Renal cortex interstitium (tissue), 11 donors: ENCODE data around the gene ARHGAP27. TPM values are rescaled to one million over a fixed set of nuclear protein-coding genes. Genes with fewer than 3 reads are reported as not detected.
A peak's percentile ranks its signal among the peaks of the same experiment; 100 is the strongest.

Source experiments
- DNase-seq, 11 donors: peaks; one replicate each; pipeline ENCODE4 v3.0.0-alpha.2; 2013; ENCODE audit warnings: low read depth in 9 of 11, low spot score in 4 of 11; ENCODE audit errors: extremely low read depth in 1 of 11
- polyA plus RNA-seq, 3 donors: library from polyadenylated mRNA; unstranded; fragments of 120-200 nt; gene quantifications; one replicate each; pipeline ENCODE4 v1.2.1, GENCODE V29; 2013; ENCODE audit not compliant: insufficient read length in 3 of 3

The ARHGAP27 gene
- polyA plus RNA-seq, 3 donors, result 11.7 to 23.2 (median 14.5) TPM

DNA sequence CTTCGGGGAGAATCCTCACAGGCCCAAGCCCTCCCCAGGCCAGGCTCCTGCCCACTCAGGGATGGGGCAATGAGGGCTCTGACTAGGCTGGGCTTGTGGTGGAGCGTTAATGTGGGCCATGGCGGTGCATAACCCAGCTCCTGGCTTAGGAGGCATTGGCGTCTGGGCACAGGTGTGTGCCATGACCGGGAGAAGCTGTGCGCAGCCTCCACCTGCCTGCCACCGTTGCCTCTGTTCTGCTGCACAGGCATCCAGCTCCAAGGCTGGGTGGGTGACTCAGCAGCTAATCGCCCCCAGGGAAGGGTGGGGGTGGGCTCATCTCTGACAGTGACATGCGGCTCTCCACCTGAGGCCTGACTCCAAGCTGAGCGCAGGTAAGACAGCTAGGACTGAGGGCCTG lies 3.5 kb upstream of the ARHGAP27 start:
- DNase-seq, result no peak

DNA sequence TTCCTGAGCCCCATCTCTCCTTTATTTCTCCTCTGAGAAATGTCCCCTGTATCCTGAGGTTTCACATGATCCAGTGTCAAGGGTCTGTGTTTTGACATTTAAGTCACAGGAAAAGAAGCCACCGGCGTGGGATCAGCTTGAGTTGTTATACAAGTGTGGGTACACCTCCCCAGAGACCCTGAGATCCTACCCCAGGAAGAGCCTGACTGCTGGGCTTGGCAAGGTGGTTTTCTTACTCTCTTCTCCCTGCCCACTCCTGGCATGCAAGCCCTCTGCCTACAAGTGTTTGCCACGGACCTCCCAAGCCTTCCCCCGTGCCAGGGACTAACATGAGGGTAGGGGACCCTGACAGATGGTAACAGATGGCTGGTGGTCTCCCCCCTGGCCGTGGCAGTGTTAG lies 2.8 kb upstream of the ARHGAP27 start:
- DNase-seq, result no peak

- DNase-seq, result no peak
Measured at GRCh38 chr17:45433159-45433535, 477 bp upstream of the ARHGAP27 start.

DNA sequence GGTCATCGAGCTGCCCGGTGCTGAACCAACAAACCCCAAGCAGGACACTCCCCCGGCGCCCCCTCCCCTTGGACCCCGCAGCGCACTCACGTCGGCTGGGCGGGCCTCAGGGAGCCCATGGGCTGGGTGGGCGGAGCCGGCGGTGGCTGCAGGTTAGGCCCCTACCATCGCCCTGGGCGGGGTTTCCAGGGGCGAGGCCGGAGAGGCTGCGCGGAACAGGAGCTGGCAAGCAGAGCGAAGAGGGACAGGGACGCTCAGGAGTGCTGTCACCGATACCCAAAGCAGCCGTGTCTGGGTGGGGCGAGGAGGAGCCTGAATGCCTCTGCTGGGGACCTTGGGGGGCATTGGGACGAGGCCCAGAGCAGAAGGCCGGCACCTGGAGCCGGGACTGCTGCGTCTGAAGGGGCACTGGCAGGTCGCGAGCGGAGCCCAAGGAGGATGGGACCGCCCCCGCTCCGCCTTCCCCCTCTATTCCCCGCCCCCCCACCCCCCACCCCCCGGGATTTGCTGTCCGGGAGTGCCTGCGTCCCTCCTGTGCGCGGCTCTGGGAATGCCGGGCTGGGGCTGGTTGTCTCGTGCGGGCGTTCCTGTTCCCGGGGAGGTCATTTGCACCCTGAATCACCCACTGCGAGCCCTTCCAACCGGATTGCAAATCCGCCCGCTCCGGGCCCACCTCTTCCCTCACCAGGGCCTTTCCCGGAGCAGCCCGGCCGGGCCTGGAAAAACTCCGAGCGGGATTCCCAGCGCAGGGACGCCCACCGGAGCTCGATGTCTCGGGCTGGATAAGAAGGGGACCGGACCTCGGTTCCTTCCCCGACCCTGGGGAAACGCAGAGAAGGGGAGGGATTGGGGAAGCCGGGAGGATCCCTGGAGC lies 902 bp downstream of the ARHGAP27 start:
- DNase-seq, result peak in 1 of 11 donors; percentile 51

DNA sequence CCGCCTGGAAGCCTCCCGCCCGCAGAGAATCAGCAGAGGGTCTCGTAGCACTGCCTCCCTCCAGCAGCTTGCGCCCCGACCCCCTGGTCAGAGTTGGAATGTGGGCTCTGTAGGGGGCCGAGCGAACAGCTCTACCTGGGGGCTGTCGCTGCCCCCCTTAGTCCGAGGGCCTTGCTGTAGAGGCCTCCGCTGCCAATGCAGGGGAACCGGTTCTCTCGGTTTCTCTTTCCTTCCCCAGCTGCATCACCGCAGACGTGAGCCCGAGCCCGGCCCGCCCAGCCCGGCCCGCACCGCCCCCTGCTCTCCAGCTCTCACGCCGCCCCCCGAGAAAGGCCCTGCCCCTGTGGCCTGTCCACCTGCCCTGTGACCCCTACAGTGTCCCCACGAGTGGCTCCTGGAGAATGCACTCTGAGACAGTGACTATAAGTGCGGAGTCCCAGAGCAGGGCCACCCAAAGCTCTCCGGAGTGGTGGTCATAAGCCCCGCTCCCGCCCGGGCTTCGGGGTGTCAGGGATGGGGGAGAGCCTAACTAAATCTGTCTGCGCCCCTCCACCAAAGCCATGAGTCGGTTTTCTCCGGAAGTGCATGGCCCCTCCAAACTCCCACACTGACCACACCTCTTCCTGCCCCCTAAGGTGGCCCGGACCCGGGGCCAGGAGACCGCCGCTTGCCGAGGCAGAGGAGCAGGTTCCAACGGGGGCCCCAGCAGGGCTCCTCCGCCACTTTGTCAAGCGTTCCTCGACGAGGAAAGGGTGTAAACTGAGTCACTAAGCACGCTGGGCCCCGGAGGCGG lies 1.7 kb downstream of the ARHGAP27 start:
- DNase-seq, result peak in 2 of 11 donors; percentile 63 to 65

DNA sequence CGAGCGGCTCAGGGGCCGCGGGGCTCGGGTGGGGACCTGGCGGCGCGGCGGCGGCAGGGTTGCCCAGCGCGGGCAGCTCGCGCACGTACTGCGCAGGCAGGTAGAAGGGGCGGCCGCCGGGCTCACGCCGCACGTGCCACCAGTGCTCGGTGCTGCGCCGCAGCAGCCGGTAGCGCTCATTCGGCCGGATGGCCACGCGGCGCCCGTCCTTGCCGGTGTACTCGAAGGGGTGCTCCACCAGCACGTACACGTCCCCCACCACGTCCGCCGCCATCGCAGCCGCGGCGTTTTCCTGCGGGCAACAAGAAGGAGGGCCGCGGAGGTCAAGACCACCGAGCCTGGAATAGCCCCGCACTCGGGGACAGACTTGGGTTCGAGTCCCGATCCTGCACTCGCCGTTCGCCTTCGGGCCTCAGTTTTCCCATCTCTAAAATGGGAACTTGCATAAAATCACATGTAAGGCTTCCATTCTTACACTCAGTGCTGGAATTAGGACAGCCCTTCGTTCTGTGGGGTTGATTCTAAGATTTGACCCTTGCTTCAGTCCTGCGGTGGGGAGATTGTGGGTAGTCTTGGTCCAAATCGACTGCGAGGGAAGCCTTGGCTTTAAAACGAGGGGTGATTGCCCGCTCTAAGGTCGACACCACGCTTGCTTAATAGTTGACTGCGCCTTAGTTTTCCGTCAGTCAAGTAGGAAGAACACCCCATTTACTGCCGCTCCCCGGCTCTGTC lies 2.5 kb downstream of the ARHGAP27 start:
- DNase-seq, result no peak

GRCh38 chr17:45429339-45430005 lies 3.2 kb downstream of the ARHGAP27 start:
- no peak for DNase-seq

- DNase-seq, result no peak
Measured at GRCh38 chr17:45428931-45429338, 3.7 kb downstream of the ARHGAP27 start.

DNA sequence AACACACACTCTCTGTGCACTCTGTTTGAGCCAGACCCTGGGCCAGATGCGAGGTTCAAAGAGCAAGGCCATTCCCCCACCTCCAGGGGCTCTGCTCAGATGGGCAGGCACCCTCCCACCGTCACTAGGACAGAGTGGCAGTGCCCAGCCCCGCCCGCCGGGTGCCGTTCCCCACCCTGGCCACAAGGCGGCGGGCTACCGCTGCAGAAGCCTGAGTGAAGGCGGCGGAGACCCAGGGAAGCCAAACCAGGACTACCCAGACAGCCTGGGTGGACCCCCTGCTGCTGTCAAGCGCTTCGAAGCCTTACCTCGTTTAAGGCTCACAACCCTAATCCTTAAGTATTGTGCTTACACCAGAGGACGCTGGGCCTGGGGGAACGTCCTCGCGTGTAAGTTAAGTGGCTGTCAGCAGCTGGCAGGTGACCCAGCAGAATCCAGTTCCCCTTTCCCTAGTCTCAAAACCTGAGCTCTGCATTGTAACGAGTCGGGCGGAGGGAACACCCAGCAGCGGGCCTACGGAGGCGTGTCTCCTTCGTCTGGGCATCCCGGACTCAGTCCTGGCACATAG lies 4.5 kb downstream of the ARHGAP27 start:
- peak in 1 of 11 donors; percentile 53 for DNase-seq

DNA sequence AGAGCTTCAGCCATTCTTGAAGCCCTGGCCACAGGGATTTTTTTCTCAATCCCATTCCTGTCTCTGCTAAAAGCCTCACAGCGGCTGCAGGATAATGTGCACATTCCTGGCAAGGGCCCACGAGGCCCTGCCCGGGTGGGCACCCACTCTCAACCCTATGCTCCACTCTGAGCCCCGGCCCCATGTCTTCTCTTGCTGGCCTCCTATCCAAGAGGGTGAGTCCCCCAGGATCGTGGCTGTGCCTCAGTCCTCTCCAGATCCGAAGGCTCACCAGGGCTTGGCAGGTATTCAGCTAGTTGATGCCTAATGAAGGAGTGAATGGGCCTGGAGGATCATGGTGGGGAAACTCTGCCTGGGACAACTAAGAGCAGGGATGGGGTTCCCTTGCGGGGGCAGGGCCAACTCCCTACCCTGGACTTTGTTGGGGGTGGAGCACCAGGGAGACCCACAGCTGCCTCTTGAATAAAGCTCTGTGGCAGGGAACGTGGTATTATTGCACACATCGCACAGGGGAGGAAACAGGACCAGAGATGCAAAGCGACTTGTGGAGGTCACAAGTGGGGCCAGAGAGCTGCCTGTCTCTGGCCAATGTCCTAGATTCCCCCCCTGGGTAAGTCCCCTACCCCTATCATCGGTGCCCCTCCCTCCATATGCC lies 5.4 kb downstream of the ARHGAP27 start:
- DNase-seq, result no peak

DNA sequence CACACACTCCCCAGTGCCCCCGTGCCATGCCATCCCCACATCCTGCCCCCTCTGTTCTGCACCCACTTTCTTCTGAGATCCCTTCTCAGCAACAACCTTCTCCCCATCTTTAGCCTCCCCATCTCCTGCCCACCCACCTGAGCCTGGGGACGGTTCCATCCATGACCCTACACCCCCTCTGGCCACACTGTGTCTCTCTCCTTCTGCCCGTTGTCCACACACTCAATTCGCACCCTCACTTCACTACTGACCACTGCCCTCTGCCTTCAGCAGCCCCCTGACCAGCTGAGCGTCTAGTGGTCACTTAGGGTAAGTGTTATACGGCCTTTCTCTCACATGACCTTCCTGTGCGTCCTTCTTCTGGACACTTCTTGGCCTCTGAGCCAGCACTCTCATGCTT lies 6.1 kb downstream of the ARHGAP27 start:
- no peak for DNase-seq

DNA sequence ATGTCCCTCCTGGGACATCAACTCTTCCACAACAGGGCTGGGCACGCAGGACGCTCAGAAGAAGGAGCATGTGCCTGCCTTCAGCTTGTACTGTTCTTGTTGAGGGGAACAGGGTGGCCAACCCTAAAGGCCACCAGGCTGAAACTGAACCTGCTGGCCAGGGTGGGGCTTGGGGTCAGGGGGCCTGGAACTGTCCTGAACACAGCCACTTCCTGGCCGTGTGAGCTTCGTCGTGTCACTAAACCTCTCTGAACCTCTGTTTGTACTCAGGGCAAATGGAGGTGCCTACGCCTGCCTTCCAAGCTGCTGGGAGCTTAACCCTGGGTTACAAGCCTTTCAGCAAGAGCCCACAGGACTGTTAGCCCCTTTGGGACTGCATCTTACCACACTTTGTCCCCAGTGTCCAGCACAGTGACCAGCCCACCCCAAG lies 6.7 kb downstream of the ARHGAP27 start:
- no peak for DNase-seq

DNA sequence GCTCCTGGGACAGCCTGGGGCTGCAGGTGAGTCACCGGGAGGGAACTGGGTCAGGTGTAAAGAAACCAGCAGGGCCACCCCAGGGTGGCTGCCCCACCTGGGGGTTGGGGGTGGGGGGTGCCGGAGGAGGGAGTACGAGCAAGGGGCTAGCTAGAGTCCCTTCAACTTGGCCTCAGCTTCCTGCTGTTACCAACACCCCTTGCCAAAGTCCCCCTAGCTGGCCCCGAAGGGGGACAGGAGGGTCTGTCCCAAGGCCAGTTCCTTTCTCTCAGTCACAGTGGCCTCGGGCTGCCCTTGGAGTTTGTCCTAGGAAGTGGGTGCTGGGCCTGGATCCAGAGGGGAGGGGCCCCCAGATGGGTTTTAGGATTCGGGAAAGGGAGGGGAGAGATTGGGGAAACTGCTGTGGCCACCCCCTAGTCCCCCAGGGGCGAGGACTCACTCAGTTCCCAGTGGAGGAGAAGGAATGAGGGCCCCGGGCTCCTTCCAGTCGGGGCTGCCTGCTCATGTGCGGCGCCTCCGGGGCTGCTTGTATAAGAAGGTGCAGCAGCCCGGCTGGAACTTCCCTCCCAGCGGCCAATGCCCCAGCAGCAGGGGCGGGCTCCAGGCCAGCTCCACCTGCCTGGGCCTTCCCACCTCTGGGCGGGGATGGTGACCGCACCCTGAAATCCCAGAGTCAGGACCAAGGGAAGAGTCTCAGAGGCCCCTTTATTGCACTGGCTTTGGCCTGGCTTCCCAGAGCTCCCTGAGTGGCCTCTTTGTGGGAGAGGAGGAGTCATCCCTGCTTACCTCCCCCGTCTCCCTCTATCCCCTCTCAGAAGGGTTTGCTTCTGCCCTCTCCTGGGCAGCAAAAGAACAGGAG lies 7.3 kb downstream of the ARHGAP27 start:
- peak in 5 of 11 donors; percentile 55 to 87 (median 69) for DNase-seq

- DNase-seq, result no peak
Measured at GRCh38 chr17:45424769-45425124, 7.9 kb downstream of the ARHGAP27 start.

- no peak for DNase-seq
Measured at GRCh38 chr17:45423975-45424335, 8.7 kb downstream of the ARHGAP27 start.

DNA sequence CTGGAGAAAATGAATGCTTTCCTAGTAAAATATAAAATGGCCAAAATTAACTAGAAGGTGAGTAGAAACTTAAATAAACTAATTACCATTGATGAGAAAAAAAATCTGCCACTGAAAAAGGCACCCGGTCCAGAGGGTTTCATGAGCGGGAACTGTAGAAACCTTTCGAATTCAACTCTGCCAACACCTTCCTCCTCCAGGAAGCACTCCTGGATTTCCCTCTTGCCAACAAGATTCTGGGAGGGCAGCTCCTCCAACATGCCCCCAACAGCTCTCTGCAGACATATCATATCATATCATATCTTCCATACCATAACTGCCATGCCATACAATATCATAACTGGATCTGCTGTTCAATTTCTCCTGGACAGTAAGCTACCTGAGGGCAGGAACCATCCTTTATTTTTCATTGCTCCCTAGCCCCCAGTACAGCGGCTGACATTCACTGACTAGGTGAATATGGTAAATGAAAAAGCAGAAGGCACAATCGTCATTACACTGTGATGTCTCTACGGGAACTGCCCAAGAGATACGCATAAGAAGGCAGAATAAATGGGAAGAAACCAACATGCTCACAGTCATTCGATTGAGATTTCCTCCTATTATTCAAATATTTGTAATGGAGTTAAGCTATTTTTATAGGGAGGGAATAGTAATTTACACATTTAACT lies 9.2 kb downstream of the ARHGAP27 start:
- DNase-seq, result no peak
